Measurements from ENCODE around the gene CRIP2. TPM values are rescaled to one million over a fixed set of nuclear protein-coding genes. Genes with fewer than 3 reads are reported as not detected.

The CRIP2 gene
- total RNA-seq, 1 donor from 2014 or later = 0.37 TPM

DNA sequence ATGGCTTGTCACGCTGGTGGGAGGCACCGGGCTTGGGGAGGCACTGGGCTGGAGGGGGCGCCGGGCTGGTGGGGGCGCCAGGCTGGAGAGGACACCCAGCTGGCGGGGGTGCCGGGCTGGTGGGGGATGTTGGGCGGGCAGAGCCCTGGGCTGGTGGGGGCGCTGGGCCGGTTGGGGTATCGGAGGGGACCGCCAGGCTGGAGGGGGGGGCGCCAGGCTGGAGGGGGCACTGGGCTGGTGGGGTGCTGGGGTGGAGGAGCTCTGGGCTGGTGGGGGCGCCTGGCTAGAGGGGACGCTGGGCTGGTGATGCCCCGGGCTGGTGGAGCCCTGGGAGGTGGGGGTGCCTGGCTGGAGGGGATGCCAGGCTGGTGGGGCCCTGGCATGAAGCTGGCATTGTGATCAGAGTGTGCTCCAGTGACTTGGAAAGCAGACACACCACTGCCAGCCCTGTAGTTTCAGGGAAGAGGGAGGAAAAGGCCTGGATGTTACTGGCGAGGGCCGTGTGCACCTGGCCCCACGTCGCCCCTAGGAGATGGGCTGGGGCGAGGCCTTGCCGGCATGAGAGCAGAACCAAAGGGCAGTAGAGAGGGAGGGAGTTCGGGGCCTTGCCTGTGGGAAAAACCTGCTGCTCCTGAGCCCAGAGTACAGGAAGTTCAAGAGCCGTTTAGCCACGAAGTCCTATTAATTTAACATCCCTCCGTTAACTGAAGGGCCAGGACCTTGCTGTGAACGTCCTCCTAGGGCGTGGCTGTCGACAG, 29.5 kb downstream of the CRIP2 start:
- Mint-ChIP-seq H3K36me3 (ENCODE audit: low read depth) (no peaks in the 10 kb centered on the region), H3K27ac (no peak overlapping the region), H3K9me3 (no peaks in the 10 kb centered on the region), H3K27me3 (peaks cover 9% of the 10 kb centered on the region), H3K4me1 (peaks cover 3% of the 10 kb centered on the region), H3K4me3 (no peak overlapping the region)
- intact Hi-C loops (cut with micrococcal nuclease) = no loop called here
- no peak for DNase-seq

DNA sequence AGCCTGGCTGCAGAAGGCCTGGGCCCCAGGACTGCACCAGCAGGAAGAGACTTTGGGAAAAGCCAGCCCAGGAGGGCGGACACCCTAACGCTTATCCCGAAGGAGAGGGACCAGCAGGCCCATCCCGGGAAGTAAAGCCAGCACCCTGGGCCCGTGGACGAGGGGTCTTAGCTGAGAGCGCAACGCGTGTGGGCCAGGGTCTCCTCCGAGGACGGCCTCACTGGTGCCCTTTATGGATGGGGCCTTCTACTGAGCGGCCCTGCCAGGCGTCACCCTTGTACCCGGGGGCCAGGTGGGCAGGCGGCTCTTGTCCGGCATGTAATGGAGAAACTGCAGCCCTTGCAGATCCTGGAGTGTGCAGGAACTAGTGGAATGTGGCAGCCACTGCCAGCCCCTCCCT, 30.5 kb downstream of the CRIP2 start:
- Mint-ChIP-seq H3K9me3 (no peaks in the 10 kb centered on the region), H3K4me1 (peaks cover 3% of the 10 kb centered on the region), H3K27me3 (peaks cover 9% of the 10 kb centered on the region), H3K4me3 (no peak overlapping the region), H3K36me3 (ENCODE audit: low read depth) (no peaks in the 10 kb centered on the region), H3K27ac (no peak overlapping the region)
- no peak for DNase-seq
- intact Hi-C loops (cut with micrococcal nuclease) = no loop called here

DNA sequence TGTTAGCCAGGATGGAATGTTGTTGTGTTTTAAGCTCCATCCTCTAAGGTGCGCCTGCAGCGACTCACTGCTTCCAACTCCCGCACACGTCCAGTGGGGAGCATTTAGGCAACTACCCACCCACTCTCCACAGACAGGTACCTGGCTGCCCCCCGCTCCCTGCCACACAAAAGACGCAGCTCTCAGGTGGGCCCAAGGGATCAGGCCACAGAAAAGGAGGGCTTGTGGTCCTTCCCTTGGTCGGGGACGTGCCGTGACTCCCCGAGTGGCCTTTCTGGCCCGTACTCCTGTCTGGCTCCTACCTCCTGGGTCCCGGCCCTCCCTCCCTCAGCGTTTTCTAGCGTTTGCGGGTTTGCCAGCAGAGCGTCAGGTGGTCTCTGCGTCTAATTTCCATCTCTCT, 32.6 kb downstream of the CRIP2 start:
- no peak overlapping the region for H3K4me3 Mint-ChIP-seq
- H3K27ac Mint-ChIP-seq = no peak overlapping the region
- DNase-seq = no peak
- peaks cover 16% of the 10 kb centered on the region for H3K27me3 Mint-ChIP-seq
- intact Hi-C loops (cut with micrococcal nuclease) = no loop called here
- no peaks in the 10 kb centered on the region for H3K36me3 Mint-ChIP-seq (ENCODE audit: low read depth)
- H3K9me3 Mint-ChIP-seq = no peaks in the 10 kb centered on the region
- H3K4me1 Mint-ChIP-seq = peaks cover 3% of the 10 kb centered on the region

DNA sequence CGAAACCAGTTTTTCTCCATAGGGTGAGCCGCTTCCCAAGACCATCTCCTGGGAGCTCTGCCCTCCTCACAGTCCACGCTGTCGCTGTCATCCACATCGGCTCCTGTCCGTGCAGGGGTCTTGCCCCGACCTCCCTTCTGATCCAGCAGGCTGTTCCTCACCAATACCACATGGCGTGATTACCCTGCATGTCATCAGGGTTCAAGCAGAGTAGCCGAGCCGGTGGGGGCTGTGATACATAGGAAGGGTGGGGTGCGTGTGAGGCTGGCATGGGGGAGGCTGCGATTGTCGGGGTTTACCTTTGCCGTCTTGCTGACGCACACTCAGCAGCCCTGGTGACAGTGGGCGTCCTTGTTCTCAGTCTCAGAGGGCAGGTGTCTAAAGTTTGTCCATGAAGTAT, 33.4 kb downstream of the CRIP2 start:
- H3K36me3 Mint-ChIP-seq (ENCODE audit: low read depth) = no peaks in the 10 kb centered on the region
- H3K4me3 Mint-ChIP-seq = no peak overlapping the region
- H3K9me3 Mint-ChIP-seq = no peaks in the 10 kb centered on the region
- no peak overlapping the region for H3K27ac Mint-ChIP-seq
- peaks cover 3% of the 10 kb centered on the region for H3K4me1 Mint-ChIP-seq
- intact Hi-C loops (cut with micrococcal nuclease) = no loop called here
- DNase-seq = no peak
- H3K27me3 Mint-ChIP-seq = peaks cover 19% of the 10 kb centered on the region

DNA sequence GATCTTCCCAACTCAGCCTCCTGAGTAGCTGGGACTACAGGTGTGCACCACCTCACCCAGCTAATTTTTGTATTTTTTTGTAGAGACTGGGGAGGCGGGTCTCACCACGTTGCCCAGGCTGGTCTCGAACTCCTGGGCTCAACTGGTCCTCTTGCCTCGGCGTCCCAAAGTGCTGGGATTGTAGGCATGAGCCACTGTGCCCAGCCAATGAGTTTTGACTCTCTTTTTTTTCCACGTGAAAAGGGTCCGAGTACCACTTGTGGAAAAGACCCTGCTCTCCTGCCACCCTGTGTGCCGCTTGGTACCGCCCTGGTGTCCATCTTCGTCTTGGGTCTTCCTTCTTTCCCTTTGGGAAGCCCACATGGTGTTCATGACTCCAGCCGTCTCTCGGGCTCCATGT, 34.0 kb downstream of the CRIP2 start:
- H3K4me3 Mint-ChIP-seq = no peak overlapping the region
- intact Hi-C loops (cut with micrococcal nuclease) = no loop called here
- DNase-seq = no peak
- H3K27ac Mint-ChIP-seq = no peak overlapping the region
- no peaks in the 10 kb centered on the region for H3K36me3 Mint-ChIP-seq (ENCODE audit: low read depth)
- peaks cover 19% of the 10 kb centered on the region for H3K27me3 Mint-ChIP-seq
- H3K9me3 Mint-ChIP-seq = no peaks in the 10 kb centered on the region
- H3K4me1 Mint-ChIP-seq = peaks cover 3% of the 10 kb centered on the region

DNA sequence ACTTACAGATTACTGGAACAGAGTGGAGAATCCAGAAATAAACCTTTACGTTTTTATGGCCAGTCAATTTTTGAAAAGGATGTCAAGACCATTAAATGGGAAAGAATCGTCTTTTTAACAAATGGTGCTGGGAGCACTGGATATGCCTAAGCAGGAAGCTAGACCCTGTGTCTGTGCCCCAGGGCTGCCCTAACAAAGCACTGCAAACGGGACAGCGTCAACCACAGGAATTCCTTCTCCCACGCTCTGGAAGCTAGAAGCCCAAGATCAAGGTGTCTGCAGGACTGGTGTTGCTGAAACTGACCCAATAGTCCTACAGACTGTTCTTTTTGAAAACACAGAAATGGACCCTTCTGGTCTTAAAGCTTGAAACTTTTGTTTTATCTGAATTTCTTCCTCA, 42.5 kb downstream of the CRIP2 start:
- no peak overlapping the region for H3K4me3 Mint-ChIP-seq
- intact Hi-C loops (cut with micrococcal nuclease) = no loop called here
- no peak overlapping the region for H3K27ac Mint-ChIP-seq
- H3K36me3 Mint-ChIP-seq (ENCODE audit: low read depth) = no peaks in the 10 kb centered on the region
- peaks cover 7% of the 10 kb centered on the region for H3K9me3 Mint-ChIP-seq
- DNase-seq = no peak
- peaks cover 28% of the 10 kb centered on the region for H3K27me3 Mint-ChIP-seq
- no peaks in the 10 kb centered on the region for H3K4me1 Mint-ChIP-seq

DNA sequence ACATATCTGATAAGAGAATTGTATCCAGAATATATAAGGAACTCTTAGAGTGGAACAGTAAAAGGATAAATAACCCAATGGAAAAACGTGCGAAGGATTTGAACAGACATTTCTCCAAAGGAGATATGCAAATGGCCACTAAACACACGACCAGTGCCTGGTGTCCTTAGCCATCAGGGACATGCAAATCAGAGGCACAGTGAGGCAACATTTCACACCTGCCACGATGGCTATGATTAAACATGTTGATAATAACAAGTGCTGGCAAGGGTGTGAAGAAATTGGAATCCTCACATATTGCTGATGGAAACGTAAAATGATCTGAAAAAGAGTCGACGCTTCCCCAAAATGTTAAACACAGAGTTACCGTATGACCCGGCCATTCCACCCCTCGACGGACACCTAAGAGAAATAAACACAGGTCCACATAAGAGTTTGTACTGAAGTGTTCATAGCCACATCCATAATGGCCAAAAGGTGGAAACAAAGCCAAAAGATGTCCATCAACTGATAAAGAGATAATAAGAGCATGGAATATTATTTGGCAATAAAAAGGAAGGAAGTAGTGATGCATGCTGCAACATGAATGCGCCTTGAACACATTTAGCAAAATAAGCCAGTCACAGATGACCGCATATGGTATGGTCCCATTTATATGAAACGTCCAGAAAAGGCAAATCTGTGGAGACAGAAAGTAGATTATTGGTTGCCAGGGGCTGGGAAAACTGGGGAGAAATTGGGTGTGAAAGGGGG, 45.5 kb downstream of the CRIP2 start:
- intact Hi-C loops (cut with micrococcal nuclease) = loop anchor here (10.0 kb wide), 1 partner anchor 45 kb away; the partner anchor contains the start of gene CRIP2
- H3K27ac Mint-ChIP-seq = no peak overlapping the region
- H3K36me3 Mint-ChIP-seq (ENCODE audit: low read depth) = no peaks in the 10 kb centered on the region
- H3K4me3 Mint-ChIP-seq = no peak overlapping the region
- H3K27me3 Mint-ChIP-seq = peaks cover 38% of the 10 kb centered on the region
- no peak for DNase-seq
- no peaks in the 10 kb centered on the region for H3K4me1 Mint-ChIP-seq
- H3K9me3 Mint-ChIP-seq = peaks cover 7% of the 10 kb centered on the region

DNA sequence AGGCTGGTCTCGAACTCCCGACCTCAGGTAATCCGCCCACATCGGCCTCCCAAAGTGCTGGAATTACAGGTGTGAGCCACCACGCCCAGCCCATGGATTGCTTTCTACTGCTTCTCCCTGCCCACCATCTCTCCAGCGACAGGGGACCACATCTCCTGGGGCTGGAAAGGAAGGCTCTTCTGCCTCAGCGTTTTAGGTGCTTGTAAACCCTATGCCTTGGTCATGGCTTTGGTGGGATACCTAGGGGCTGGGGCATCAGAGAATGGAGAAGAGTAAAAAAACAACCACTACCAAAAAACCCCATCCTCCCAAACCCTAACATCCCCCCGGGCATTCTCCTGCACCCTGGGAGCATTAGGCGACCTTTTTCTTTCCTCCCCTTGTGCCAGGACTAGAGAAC, 50.7 kb downstream of the CRIP2 start:
- H3K4me3 Mint-ChIP-seq = peak overlapping the region; percentile 63
- peaks cover 4% of the 10 kb centered on the region for H3K36me3 Mint-ChIP-seq (ENCODE audit: low read depth)
- no peak for DNase-seq
- peaks cover 12% of the 10 kb centered on the region for H3K4me1 Mint-ChIP-seq
- peaks cover 29% of the 10 kb centered on the region for H3K27me3 Mint-ChIP-seq
- H3K27ac Mint-ChIP-seq = no peak overlapping the region
- H3K9me3 Mint-ChIP-seq = no peaks in the 10 kb centered on the region
- intact Hi-C loops (cut with micrococcal nuclease) = loop anchor here (10.0 kb wide), 1 partner anchor 51 kb away; the partner anchor contains the start of gene CRIP2

DNA sequence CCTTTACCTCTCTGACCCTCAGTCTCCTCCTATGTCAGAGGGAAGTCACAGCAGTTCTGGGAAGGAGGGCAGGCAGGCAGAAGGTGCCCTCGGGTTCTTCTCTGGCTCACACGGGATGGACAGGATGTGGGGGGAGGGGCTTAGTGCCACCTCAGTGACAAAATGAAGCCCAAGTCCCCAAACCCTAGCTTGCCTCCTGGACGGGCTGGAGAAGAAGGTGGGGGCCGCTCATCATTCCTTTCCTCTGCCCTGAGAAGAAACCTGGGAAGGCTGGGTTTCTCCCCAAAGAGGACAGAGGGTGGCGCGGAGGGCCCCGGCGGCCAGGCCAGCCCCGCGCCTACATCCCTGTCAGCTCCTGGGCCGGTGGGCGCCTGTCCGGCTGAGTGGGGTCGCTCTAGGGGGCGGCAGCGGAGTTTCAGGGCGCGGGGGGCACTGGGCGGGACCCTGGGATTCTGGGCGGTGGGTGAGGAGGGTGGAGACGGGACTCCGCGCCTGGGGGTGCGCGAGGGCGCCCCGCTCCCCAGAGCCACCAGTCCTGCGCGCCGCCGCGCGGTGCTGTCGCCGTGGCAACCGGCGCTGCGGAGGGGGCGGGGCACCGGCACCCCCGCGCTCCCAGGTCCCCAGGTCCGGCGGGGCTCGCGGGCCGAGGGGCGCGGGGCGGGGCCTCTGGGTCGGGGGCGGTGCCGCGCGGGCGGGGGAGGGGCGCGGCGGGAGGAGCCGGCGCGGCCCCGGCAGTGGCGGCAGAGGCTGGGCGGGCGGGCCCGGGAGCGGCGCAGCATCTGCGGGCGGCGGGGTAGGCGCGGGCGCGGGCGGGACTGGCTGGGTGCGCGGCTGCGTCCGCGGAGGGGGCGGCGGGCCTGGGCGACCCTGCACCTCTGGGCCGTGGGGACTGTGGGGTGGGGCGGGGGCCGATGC, 51.5 kb downstream of the CRIP2 start, which contains the start of gene TMEM121:
TSS of gene TMEM121 (plus strand) at position 723 of the 915 bp plus-strand sequence. CDS start 2,252 bp downstream, outside the sequence.
- Mint-ChIP-seq H3K4me1 (peaks cover 12% of the 10 kb centered on the region), H3K27me3 (peaks cover 29% of the 10 kb centered on the region), H3K36me3 (ENCODE audit: low read depth) (peaks cover 5% of the 10 kb centered on the region), H3K4me3 (peak within 1 kb of the TSS; percentile 84), H3K9me3 (no peaks in the 10 kb centered on the region), H3K27ac (peak within 1 kb of the TSS; percentile 77)
- peak; percentile 84 for DNase-seq
- intact Hi-C loops (cut with micrococcal nuclease) = loop anchor here (2.0 to 10.0 kb wide), 2 partner anchors 35 to 51 kb away; partner anchors contain the start of genes CRIP2 and TEDC1

DNA sequence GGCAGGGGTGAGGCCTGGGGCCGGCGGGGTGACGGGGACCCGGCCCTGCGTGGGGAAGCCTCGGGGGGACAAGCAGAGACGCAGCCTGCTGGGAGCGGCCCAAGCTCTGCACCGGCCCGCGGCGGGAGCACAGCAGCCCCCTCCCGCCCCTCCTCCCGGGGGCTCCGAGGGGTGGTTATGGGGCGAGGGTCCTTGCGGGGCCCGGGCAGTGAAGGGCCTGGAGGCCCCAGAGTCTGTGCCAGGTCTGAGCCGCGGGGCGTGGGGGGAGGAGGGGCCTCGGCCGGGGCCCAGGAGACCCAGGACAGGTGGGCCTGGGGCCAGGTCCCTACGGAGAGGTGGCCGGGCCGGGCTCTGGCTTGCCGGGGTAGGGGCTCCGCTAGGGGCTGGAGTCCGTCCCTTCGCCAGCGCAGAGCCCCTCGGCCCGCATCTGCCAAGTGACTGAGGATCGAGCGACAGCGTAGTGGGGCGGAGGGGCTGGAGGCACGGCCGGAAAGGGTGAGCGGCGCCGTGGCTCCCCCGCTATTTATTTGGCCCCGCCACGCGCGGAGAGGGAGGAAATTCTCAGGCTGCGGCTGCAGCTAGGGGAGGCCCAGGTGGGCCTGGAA, 52.3 kb downstream of the CRIP2 start:
- H3K36me3 Mint-ChIP-seq (ENCODE audit: low read depth) = peaks cover 5% of the 10 kb centered on the region
- no peaks in the 10 kb centered on the region for H3K9me3 Mint-ChIP-seq
- H3K4me1 Mint-ChIP-seq = peaks cover 12% of the 10 kb centered on the region
- intact Hi-C loops (cut with micrococcal nuclease) = loop anchor here (2.0 to 10.0 kb wide), 2 partner anchors 36 to 52 kb away; partner anchors contain the start of genes CRIP2 and TEDC1
- DNase-seq = no peak
- peaks cover 27% of the 10 kb centered on the region for H3K27me3 Mint-ChIP-seq
- peak overlapping the region; percentile 77 for H3K27ac Mint-ChIP-seq
- peak overlapping the region; percentile 84 for H3K4me3 Mint-ChIP-seq

DNA sequence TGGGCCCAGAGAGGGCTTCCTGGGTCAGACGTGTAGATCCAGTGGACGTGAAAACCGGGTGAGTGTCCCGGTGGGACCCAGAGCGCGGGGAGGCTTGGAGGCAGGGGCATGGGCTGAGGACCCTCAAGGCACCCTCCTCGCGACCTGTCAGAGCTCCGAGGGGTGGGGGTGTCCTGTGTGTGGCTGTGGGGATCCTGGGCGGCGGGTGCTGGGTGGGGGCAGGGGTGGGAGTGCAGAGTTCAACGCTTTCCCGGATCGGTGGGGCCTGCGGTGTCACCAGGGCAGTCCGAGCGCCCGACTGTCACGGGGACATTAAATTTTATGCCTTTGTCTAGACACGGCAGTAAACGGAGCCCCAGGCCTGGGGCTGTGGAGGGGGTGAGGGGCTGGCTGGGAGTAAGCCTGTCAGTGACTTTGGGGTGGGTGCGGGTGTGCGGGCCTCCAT, 52.8 kb downstream of the CRIP2 start:
- H3K27ac Mint-ChIP-seq = peak overlapping the region; percentile 77
- no peaks in the 10 kb centered on the region for H3K9me3 Mint-ChIP-seq
- peaks cover 12% of the 10 kb centered on the region for H3K4me1 Mint-ChIP-seq
- H3K36me3 Mint-ChIP-seq (ENCODE audit: low read depth) = peaks cover 5% of the 10 kb centered on the region
- peak overlapping the region; percentile 84 for H3K4me3 Mint-ChIP-seq
- no peak for DNase-seq
- intact Hi-C loops (cut with micrococcal nuclease) = loop anchor here (2.0 to 10.0 kb wide), 2 partner anchors 37 to 53 kb away; partner anchors contain the start of genes CRIP2 and TEDC1
- H3K27me3 Mint-ChIP-seq = peaks cover 26% of the 10 kb centered on the region

DNA sequence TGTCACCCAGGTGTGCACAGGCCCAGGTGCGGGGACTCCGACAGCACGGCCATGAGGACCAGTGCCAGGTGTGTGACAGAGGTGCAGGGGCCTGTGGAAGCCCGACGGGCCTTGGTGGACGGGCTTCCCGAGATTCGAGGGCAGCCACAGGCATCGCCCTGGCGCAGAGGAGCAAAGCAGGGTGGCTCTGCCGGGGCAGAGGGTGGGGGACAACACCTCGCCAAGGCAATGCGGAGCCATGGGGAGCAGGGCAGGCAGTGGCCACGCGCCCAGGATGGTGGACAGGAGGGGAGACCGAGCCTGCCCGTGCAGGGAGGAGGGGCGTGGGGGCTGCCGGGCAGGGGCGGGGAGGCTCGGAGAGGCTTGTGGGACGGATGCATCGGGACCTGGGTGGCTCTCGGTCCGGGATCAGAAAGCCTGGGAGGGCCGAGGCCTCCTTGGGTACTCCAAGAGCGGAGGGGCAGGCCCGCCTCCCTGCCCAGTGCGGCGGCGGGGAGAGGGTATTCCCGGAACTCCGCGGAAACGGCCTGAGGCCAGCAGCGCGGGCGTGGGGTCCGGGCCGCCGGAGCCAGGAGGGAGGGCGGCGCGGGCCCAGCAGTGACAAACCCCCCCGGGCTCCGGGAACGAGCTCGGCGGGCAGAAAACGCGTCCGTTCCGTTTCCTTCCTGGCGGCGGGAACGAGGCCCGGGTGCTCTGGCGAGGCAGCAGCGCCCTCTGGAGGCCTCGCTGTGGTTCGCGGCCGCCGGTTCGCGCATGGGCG, 53.4 kb downstream of the CRIP2 start:
- H3K27ac Mint-ChIP-seq = peak overlapping the region; percentile 77
- peaks cover 12% of the 10 kb centered on the region for H3K4me1 Mint-ChIP-seq
- H3K36me3 Mint-ChIP-seq (ENCODE audit: low read depth) = peaks cover 5% of the 10 kb centered on the region
- H3K4me3 Mint-ChIP-seq = peak overlapping the region; percentile 84
- peak; percentile 96 for DNase-seq
- intact Hi-C loops (cut with micrococcal nuclease) = loop anchor here (2.0 to 10.0 kb wide), 3 partner anchors 37 to 157 kb away; partner anchors contain the start of genes CRIP2 and TEDC1
- H3K27me3 Mint-ChIP-seq = peaks cover 26% of the 10 kb centered on the region
- no peaks in the 10 kb centered on the region for H3K9me3 Mint-ChIP-seq

Data from activated CD4-positive, alpha-beta T cell treated with anti-CD3 and anti-CD28 coated beads, Interleukin-2, amount 10 ng/mL, durations not matched to agents 24 days and 14 days (primary cell).